GM19452 (cell line): ENCODE results near the gene BRIX1.
"Not testable (repeated sequence)": the region's sequence is repeated elsewhere in the genome, so short reads cannot be mapped to it uniquely, and the experiment has no call there.

Source experiments
- ATAC-seq: cut with Tn5 transposase; IDR thresholded peaks from one replicate; pipeline ENCODE4 v1.9.1; 2021; ENCODE audit not compliant: unreplicated experiment

The BRIX1 gene

DNA sequence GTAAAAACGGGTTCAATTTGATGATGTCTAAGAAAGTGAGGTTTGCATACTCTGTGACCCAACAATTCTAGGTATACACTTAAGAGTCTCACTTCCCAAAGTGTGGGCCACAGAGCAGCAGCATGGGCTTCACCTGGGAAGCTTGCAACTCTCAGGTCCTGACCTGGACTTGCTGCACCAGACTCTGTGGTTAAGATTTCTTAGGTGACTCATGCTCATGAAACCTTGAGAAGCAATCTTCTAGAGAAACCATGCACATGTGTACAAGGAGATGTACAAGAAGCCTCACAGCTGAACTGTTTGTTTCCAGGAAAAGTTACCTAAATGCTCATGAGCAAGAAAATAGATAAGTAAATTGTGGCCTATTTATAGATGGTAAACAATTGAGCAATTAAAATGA lies 43.8 kb downstream of the BRIX1 start:
- ATAC-seq, result peak; percentile 93

DNA sequence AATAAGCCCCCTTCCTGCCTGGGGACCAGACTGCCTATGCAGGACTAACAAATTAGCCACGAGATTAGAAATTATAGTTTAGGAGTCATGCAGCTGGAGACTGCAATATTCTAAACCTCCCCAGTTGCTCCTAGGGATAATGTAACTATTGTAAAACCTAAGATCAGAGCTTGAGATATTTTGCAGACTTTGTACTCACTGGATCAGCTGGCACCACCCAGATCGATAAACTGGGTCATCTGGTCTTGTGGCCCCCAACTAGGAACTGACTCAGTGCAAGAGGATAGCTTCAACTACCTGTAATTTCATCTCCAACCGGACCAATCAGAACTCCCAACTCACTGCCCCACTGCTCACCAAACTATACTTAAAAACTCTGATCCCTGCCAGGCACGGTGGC lies 52.0 kb downstream of the BRIX1 start:
- no peak for ATAC-seq

DNA sequence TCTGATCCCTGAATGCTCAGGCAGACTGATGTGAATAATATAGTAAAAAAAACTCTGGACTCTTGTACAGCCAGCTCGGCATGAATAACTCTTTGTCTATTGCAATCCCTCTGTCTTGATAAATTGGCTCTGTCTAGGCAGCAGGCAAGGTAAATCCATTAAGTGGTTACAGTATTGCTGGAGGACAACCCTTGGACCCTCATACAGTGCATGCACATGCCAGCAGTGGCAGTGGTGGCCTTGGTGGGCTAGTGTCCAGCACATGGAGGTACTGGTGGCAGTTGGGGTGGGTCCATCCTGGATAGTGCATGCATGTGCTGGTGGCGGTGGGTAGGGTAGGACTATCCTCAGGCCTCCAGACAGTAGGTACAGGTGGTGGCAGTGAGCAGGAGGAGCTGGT lies 52.7 kb downstream of the BRIX1 start:
- ATAC-seq, result no peak

DNA sequence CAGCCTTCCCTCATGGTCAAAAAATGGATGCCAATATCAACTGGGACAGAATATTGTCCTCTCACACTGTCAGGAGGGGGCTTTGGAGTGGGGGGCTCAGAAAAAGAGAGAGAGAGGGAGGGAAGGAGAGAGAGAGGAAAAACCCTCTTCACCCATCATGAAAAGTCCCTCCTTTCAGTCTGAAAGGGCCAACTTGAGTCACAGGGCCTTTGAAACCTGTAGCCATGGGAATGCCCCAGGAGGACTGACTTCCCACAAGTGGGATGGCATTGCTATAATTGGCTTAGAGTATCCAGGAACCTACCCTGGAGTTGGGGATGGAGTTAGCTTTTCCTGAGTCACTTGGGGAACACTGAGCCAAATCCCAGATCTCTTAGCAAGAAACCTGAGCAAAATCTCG lies 55.0 kb downstream of the BRIX1 start:
- no peak for ATAC-seq

DNA sequence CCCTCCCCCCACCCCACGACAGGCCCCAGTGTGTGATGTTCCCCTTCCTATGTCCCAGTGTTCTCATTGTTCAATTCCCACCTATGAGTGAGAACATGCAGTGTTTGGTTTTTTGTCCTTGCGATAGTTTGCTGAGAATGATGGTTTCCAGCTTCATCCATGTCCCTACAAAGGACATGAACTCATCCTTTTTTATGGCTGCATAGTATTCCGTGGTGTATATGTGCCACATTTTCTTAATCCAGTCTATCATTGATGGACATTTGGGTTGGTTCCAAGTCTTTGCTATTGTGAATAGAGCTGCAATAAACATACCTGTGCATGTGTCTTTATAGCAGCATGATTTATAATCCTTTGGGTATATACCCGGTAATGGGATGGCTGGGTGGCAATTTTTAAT lies 56.1 kb downstream of the BRIX1 start:
- not testable (repeated sequence) for ATAC-seq
